Measurements from ENCODE around the gene GTF2IRD1.

GTF2IRD1 gene

DNA sequence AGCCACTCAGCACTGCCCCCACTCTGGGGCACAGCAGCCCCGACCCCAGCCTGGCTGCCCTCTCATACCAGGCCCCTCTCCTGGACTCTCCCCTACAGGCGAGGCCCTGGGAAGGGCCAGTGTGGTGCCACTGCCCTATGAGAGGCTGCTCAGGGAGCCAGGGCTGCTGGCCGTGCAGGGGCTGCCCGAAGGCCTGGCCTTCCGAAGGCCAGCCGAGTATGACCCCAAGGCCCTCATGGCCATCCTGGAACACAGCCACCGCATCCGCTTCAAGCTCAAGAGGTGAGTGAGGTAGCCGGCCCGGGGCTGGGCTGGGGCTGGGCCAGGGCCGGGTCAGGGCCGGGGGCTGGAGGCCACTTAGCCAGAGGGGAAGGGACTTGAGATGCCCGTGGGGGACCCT is 64.3 kb downstream of the GTF2IRD1 start:
- TF ChIP-seq POLR2AphosphoS5 (IDR thresholded peaks at IDR 0.05; ENCODE audit: low read depth, low read length), result no peak
- TF ChIP-seq TAF1 (IDR thresholded peaks at IDR 0.05; ENCODE audit: borderline replicate concordance, insufficient read depth, low read length), result no peak
- TF ChIP-seq, protein P1, sequence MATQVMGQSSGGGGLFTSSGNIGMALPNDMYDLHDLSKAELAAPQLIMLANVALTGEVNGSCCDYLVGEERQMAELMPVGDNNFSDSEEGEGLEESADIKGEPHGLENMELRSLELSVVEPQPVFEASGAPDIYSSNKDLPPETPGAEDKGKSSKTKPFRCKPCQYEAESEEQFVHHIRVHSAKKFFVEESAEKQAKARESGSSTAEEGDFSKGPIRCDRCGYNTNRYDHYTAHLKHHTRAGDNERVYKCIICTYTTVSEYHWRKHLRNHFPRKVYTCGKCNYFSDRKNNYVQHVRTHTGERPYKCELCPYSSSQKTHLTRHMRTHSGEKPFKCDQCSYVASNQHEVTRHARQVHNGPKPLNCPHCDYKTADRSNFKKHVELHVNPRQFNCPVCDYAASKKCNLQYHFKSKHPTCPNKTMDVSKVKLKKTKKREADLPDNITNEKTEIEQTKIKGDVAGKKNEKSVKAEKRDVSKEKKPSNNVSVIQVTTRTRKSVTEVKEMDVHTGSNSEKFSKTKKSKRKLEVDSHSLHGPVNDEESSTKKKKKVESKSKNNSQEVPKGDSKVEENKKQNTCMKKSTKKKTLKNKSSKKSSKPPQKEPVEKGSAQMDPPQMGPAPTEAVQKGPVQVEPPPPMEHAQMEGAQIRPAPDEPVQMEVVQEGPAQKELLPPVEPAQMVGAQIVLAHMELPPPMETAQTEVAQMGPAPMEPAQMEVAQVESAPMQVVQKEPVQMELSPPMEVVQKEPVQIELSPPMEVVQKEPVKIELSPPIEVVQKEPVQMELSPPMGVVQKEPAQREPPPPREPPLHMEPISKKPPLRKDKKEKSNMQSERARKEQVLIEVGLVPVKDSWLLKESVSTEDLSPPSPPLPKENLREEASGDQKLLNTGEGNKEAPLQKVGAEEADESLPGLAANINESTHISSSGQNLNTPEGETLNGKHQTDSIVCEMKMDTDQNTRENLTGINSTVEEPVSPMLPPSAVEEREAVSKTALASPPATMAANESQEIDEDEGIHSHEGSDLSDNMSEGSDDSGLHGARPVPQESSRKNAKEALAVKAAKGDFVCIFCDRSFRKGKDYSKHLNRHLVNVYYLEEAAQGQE (IDR thresholded peaks at IDR 0.05; ENCODE audit: insufficient read depth in 1 of 2, low read depth in 2 of 2, low read length in 2 of 2), result no peak
- no peak for TF ChIP-seq SIN3A (IDR thresholded peaks at IDR 0.05; ENCODE audit: borderline replicate concordance, insufficient read depth, low read length)
- TF ChIP-seq FOXP2 (optimal IDR thresholded peaks at IDR 0.05; ENCODE audit: borderline replicate concordance, extremely low read depth, extremely low read length, insufficient read depth), result no peak

DNA sequence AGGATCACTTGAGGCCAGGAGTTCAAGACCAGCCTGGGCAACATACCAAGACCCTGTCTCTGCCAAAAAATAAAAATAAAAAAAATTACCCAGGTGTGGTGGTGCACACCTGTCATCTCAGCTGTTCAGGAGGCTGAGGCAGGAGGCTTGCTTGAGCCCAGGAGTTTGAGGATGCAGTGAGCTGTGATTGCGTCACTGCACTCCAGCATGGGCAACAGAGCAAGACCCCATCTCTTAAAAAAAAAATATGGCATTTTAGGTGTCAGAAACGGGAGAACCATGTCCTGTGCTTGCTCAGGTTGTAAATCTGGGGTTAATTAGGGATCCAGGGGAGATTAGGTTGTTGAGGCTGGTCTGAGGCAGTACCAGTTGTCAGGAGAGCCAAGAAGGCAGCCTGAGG is 64.9 kb downstream of the GTF2IRD1 start:
- TF ChIP-seq, protein P1 (IDR thresholded peaks at IDR 0.05; ENCODE audit: insufficient read depth in 1 of 2, low read depth in 2 of 2, low read length in 2 of 2), result no peak
- no peak for TF ChIP-seq SIN3A (IDR thresholded peaks at IDR 0.05; ENCODE audit: borderline replicate concordance, insufficient read depth, low read length)
- TF ChIP-seq TAF1 (IDR thresholded peaks at IDR 0.05; ENCODE audit: borderline replicate concordance, insufficient read depth, low read length), result no peak
- TF ChIP-seq POLR2AphosphoS5 (IDR thresholded peaks at IDR 0.05; ENCODE audit: low read depth, low read length), result no peak
- TF ChIP-seq FOXP2 (optimal IDR thresholded peaks at IDR 0.05; ENCODE audit: borderline replicate concordance, extremely low read depth, extremely low read length, insufficient read depth), result no peak

DNA sequence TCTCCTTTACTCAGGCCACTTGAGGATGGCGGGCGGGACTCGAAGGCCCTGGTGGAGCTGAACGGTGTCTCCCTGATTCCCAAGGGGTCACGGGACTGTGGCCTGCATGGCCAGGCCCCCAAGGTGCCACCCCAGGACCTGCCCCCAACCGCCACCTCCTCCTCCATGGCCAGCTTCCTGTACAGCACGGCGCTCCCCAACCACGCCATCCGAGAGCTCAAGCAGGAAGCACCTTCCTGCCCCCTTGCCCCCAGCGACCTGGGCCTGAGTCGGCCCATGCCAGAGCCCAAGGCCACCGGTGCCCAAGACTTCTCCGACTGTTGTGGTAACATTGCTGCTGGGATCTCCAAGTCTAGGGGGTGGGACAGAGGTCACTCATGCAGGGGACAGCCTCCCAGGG is 65.7 kb downstream of the GTF2IRD1 start:
- TF ChIP-seq FOXP2 (optimal IDR thresholded peaks at IDR 0.05; ENCODE audit: borderline replicate concordance, extremely low read depth, extremely low read length, insufficient read depth) (no peak), POLR2AphosphoS5 (IDR thresholded peaks at IDR 0.05; ENCODE audit: low read depth, low read length) (no peak), SIN3A (IDR thresholded peaks at IDR 0.05; ENCODE audit: borderline replicate concordance, insufficient read depth, low read length) (no peak), TAF1 (IDR thresholded peaks at IDR 0.05; ENCODE audit: borderline replicate concordance, insufficient read depth, low read length) (no peak)
- TF ChIP-seq, protein P1 (IDR thresholded peaks at IDR 0.05; ENCODE audit: insufficient read depth in 1 of 2, low read depth in 2 of 2, low read length in 2 of 2), result no peak

DNA sequence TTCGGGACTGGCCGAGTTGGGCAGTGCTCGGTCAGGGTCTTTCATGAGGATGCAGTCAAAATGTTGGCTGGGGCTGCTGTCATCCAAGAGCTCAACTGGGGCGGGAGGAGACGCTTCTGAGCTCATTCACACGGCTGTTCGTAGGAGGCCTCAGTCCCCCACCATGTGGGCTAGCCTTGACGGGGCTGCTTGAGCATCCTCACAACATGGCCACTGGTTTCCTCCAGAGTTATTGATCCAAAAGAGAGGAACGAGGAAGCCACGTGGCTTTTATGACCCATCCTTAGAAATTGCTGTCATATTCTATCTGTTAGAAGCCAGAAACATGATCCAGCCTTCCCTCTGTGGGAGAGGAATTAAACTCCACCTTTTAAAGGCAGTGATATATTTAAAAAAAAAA is 68.1 kb downstream of the GTF2IRD1 start:
- TF ChIP-seq SIN3A (IDR thresholded peaks at IDR 0.05; ENCODE audit: borderline replicate concordance, insufficient read depth, low read length) (no peak), POLR2AphosphoS5 (IDR thresholded peaks at IDR 0.05; ENCODE audit: low read depth, low read length) (no peak), FOXP2 (optimal IDR thresholded peaks at IDR 0.05; ENCODE audit: borderline replicate concordance, extremely low read depth, extremely low read length, insufficient read depth) (no peak), TAF1 (IDR thresholded peaks at IDR 0.05; ENCODE audit: borderline replicate concordance, insufficient read depth, low read length) (no peak)
- TF ChIP-seq, protein P1 (IDR thresholded peaks at IDR 0.05; ENCODE audit: insufficient read depth in 1 of 2, low read depth in 2 of 2, low read length in 2 of 2), result no peak

Data from PFSK-1 (cell line).